Measurements from ENCODE around the gene ATP8B3.

DNA sequence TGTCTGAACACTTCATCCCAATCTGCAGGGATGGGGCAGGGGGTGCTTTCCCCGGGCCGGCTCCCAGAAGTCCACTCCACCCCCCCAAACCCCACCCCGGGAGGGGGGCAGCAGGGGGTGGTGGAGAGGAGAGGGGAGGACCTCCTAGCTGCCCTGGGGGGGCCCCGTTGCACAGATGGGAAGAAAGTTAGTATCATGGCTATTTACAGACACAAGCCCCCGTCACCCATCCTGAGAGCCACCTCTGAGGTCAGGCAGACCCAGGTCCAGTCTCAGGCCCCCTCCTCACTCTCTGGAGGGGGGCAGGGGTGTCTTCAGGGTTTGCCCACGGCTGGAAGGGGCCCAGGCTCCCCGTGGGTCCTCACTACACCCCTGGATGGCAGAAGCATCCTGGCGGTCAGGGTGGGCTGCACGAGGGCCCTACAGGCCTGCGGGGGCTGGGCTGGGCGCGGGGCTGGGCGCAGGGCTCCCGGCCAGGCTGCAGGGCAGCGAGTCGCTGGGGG is 42.0 kb upstream of the ATP8B3 start:
- TF ChIP-seq CTCF (IDR thresholded peaks at IDR 0.05) (no peak), POLR2A (IDR thresholded peaks at IDR 0.05) (no peak)

Data from heart left ventricle (tissue), 13 donors.